Hepatocyte (in vitro differentiated cells): ENCODE data around the gene CILP.

Experiments
- EZH2 ChIP-seq: fragments of 200-600 bp; sonication (generic); IDR thresholded peaks from 2 replicates; pipeline ENCODE4 v1.6.1; 2016; ENCODE audit warnings: antibody characterized with exemption, mild to moderate bottlenecking, borderline replicate concordance
- TF ChIP-seq, protein P1 (sequence below): fragments of 200-600 bp; sonication (generic); IDR thresholded peaks from 2 replicates; pipeline ENCODE4 v1.5.1; 2016; ENCODE audit warnings: antibody characterized with exemption, mild to moderate bottlenecking; ENCODE audit not compliant: poor library complexity

DNA sequence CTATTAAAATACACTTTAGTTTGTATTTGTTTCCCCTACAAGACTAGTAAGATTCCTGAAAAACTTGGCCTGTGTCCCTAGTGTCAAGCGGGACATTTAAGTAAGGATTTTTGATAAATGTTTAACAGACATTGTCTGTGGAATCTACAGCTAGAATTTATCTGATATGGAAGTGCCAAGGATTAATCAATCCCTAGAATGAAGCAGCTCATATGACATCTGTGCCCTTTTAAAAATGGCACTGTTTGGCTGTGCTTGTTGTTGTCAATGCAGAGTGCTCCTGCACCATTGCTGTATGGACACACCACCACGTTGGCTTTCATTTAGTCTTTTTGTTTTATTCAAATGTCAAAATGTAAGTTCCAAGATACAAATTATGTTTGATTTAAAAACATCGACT lies 63.4 kb downstream of the CILP start:
- TF ChIP-seq, protein P1, sequence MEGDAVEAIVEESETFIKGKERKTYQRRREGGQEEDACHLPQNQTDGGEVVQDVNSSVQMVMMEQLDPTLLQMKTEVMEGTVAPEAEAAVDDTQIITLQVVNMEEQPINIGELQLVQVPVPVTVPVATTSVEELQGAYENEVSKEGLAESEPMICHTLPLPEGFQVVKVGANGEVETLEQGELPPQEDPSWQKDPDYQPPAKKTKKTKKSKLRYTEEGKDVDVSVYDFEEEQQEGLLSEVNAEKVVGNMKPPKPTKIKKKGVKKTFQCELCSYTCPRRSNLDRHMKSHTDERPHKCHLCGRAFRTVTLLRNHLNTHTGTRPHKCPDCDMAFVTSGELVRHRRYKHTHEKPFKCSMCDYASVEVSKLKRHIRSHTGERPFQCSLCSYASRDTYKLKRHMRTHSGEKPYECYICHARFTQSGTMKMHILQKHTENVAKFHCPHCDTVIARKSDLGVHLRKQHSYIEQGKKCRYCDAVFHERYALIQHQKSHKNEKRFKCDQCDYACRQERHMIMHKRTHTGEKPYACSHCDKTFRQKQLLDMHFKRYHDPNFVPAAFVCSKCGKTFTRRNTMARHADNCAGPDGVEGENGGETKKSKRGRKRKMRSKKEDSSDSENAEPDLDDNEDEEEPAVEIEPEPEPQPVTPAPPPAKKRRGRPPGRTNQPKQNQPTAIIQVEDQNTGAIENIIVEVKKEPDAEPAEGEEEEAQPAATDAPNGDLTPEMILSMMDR, result no peak
- TF ChIP-seq EZH2, result no peak
